Measurements from ENCODE around the gene TPPP2. TPM values are rescaled to one million over a fixed set of nuclear protein-coding genes. Genes with fewer than 3 reads are reported as not detected.

Gene TPPP2
- total RNA-seq, 1 experiment from 2014 or later = not detected

DNA sequence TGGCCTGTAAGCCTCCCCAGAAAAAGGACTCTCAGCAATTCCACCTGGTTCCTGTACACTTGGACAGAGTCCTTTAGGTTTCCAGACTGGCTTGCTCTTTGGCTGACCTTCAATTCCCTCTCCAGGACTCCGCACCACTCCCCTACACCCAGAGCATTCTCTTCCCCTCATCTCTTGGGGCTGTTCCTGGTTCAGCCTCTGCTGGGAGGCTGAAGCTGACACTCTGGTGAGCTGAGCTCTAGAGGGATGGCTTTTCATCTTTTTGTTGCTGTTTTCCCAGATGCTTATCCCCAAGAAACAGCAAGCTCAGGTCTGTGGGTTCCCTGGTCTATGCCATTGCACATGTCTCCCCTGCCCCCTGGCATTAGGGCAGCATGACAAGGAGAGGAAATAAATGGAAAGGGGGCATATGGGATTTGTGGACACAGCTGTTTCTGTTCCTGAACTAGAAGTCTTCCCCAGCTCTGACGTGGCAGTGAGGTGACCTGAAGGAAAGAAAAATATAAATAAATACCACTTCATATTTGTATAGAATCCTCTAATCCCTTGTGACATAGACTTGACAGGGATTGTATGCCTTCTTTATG, 13.5 kb downstream of the TPPP2 start:
- H3K27me3 ChIP-seq (ENCODE audit: low read length) = peaks cover 28% of the 10 kb centered on the region
- H3K79me2 ChIP-seq (ENCODE audit: low read length) = no peaks in the 10 kb centered on the region
- no peak overlapping the region for H2AFZ ChIP-seq (ENCODE audit: low read length)
- DNase-seq (no peak), ATAC-seq (no peak)
- no peak for TF ChIP-seq EZH2 (IDR thresholded peaks at IDR 0.05; ENCODE audit: low read length, unreplicated experiment)
- TF ChIP-seq EZH2phosphoT487 (IDR thresholded peaks at IDR 0.05; ENCODE audit: borderline replicate concordance, low read length) = no peak
- TF ChIP-seq, protein P1, sequence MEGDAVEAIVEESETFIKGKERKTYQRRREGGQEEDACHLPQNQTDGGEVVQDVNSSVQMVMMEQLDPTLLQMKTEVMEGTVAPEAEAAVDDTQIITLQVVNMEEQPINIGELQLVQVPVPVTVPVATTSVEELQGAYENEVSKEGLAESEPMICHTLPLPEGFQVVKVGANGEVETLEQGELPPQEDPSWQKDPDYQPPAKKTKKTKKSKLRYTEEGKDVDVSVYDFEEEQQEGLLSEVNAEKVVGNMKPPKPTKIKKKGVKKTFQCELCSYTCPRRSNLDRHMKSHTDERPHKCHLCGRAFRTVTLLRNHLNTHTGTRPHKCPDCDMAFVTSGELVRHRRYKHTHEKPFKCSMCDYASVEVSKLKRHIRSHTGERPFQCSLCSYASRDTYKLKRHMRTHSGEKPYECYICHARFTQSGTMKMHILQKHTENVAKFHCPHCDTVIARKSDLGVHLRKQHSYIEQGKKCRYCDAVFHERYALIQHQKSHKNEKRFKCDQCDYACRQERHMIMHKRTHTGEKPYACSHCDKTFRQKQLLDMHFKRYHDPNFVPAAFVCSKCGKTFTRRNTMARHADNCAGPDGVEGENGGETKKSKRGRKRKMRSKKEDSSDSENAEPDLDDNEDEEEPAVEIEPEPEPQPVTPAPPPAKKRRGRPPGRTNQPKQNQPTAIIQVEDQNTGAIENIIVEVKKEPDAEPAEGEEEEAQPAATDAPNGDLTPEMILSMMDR (conservative IDR thresholded peaks at IDR 0.05; ENCODE audit: low read depth, low read length) = no peak
- CTCF ChIA-PET = no interaction called here
- H3K36me3 ChIP-seq (ENCODE audit: low read depth, low read length) = no peaks in the 10 kb centered on the region
- no peaks in the 10 kb centered on the region for H3K9me3 ChIP-seq (ENCODE audit: low read length)
- intact Hi-C loops (cut with micrococcal nuclease) = loop anchor here (5.0 kb wide), 2 partner anchors 186 to 346 kb away; no protein-coding TSS in a partner anchor
- POLR2A ChIA-PET (ENCODE audit: unreplicated experiment) = no interaction called here
- no TSS peak for BruUV-seq (replicated peaks)
- no peak overlapping the region for H3K4me2 ChIP-seq (ENCODE audit: low read length)
- no peak overlapping the region for H3K27ac ChIP-seq (ENCODE audit: low read length)
- no peaks in the 10 kb centered on the region for H3K9me2 ChIP-seq (replicated peaks; ENCODE audit: low read length)
- H4K20me1 ChIP-seq (ENCODE audit: low read length) = no peaks in the 10 kb centered on the region
- H3K4me3 ChIP-seq (ENCODE audit: low read length) = no peak overlapping the region
- H3F3A ChIP-seq (ENCODE audit: low read length, unreplicated experiment) = no peaks in the 10 kb centered on the region
- H3K9ac ChIP-seq (ENCODE audit: low read length) = no peak overlapping the region
- H3K4me1 ChIP-seq (ENCODE audit: insufficient read depth, low read length) = no peaks in the 10 kb centered on the region

DNA sequence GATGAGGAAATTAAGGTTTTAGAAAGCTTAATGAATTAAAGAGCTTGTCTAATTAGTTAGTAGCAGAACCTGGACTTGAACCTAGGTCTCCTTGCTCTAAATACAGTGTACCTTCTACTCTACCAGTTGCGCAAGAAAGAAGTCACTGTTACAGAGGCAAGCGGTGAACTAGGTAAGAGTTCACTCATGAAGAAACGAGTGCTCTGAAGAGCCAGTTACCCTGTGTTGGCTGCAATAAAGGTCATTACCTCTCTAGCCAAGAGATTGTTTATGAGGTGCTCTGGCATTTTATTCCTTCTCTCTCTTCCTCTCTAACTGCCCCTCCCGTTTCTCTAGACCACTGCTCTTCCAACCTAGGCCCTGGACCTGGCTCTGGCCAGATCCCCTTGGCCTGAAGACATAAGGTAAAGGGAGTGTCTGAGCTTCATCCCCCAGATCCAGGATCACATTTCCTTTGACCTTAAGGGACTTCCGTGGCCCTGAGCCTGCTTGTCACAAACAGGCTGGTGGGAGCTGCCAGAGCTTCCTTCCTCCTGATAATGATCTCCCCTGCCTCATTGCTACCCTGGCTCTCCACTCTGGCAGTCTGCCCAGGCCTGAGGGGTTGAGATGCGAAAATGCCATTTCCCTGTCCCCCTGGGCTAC, 14.1 kb downstream of the TPPP2 start:
- no peak overlapping the region for H3K27ac ChIP-seq (ENCODE audit: low read length)
- H3K9me3 ChIP-seq (ENCODE audit: low read length) = no peaks in the 10 kb centered on the region
- no peak for ATAC-seq
- no TSS peak for BruUV-seq (replicated peaks)
- H3K4me1 ChIP-seq (ENCODE audit: insufficient read depth, low read length) = no peaks in the 10 kb centered on the region
- intact Hi-C loops (cut with micrococcal nuclease) = loop anchor here (5.0 kb wide), 2 partner anchors 187 to 347 kb away; no protein-coding TSS in a partner anchor
- H3K9me2 ChIP-seq (replicated peaks; ENCODE audit: low read length) = no peaks in the 10 kb centered on the region
- H3K4me2 ChIP-seq (ENCODE audit: low read length) = no peak overlapping the region
- TF ChIP-seq, protein P1 (conservative IDR thresholded peaks at IDR 0.05; ENCODE audit: low read depth, low read length) = no peak
- TF ChIP-seq EZH2 (IDR thresholded peaks at IDR 0.05; ENCODE audit: low read length, unreplicated experiment) (no peak), EZH2phosphoT487 (IDR thresholded peaks at IDR 0.05; ENCODE audit: borderline replicate concordance, low read length) (no peak)
- DNase-seq = no peak
- H3K4me3 ChIP-seq (ENCODE audit: low read length) = no peak overlapping the region
- peaks cover 33% of the 10 kb centered on the region for H3K27me3 ChIP-seq (ENCODE audit: low read length)
- no peaks in the 10 kb centered on the region for H3F3A ChIP-seq (ENCODE audit: low read length, unreplicated experiment)
- H4K20me1 ChIP-seq (ENCODE audit: low read length) = no peaks in the 10 kb centered on the region
- no peaks in the 10 kb centered on the region for H3K79me2 ChIP-seq (ENCODE audit: low read length)
- H3K36me3 ChIP-seq (ENCODE audit: low read depth, low read length) = no peaks in the 10 kb centered on the region
- H2AFZ ChIP-seq (ENCODE audit: low read length) = no peak overlapping the region
- H3K9ac ChIP-seq (ENCODE audit: low read length) = no peak overlapping the region
- ChIA-PET POLR2A (ENCODE audit: unreplicated experiment) (no interaction called here), CTCF (no interaction called here)

DNA sequence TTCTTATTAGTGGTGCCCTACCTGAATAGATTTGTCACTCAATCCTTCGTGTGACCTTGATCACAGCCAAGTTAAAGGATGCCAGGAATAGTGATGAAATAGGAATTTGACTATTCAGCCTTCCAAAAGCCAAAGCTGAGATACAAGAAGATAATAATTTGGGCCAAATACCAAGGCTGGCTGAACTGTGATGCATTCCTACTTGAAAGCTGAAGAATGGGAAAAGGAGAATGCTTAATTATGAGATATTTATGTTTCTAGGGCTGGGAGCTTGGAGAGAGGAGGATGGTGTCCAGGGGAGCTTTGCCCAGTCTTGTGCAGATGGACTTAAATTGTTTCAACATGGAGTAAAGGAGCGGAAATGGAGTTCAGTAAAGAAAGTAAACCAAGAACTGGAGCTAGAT, 17.4 kb downstream of the TPPP2 start:
- Histone ChIP-seq H3K36me3 (ENCODE audit: low read depth, low read length) (no peaks in the 10 kb centered on the region), H3K9me2 (replicated peaks; ENCODE audit: low read length) (no peaks in the 10 kb centered on the region), H3K27me3 (ENCODE audit: low read length) (peaks cover 47% of the 10 kb centered on the region), H3K4me2 (ENCODE audit: low read length) (no peak overlapping the region), H3K27ac (ENCODE audit: low read length) (no peak overlapping the region), H3F3A (ENCODE audit: low read length, unreplicated experiment) (no peaks in the 10 kb centered on the region), H3K79me2 (ENCODE audit: low read length) (no peaks in the 10 kb centered on the region), H3K4me3 (ENCODE audit: low read length) (no peak overlapping the region), H3K4me1 (ENCODE audit: insufficient read depth, low read length) (no peaks in the 10 kb centered on the region), H3K9ac (ENCODE audit: low read length) (no peak overlapping the region), H2AFZ (ENCODE audit: low read length) (no peak overlapping the region), H4K20me1 (ENCODE audit: low read length) (no peaks in the 10 kb centered on the region), H3K9me3 (ENCODE audit: low read length) (no peaks in the 10 kb centered on the region)
- intact Hi-C loops (cut with micrococcal nuclease) = no loop called here
- no peak for TF ChIP-seq EZH2phosphoT487 (IDR thresholded peaks at IDR 0.05; ENCODE audit: borderline replicate concordance, low read length)
- TF ChIP-seq, protein P1 (conservative IDR thresholded peaks at IDR 0.05; ENCODE audit: low read depth, low read length) = no peak
- BruUV-seq (replicated peaks) = no TSS peak
- ATAC-seq (no peak), DNase-seq (no peak)
- ChIA-PET CTCF (no interaction called here), POLR2A (ENCODE audit: unreplicated experiment) (no interaction called here)
